Mesendoderm (in vitro differentiated cells): ENCODE data around the gene VSNL1.
A peak's percentile ranks its signal among the peaks of the same experiment; 100 is the strongest.

ENCODE experiments used
- DNase-seq: peaks from one replicate; pipeline ENCODE4 v3.0.0; 2013
- H2AK5ac ChIP-seq: 2 replicates; pipeline ENCODE4 v1.6.1; 2013; ENCODE audit warnings: low read length, inconsistent platforms
- H2BK120ac ChIP-seq: 2 replicates; pipeline ENCODE4 v1.6.1; 2013; ENCODE audit warnings: low read depth, mild to moderate bottlenecking, low read length, moderate library complexity, mixed read lengths
- H2BK15ac ChIP-seq: replicated peaks from 2 replicates; pipeline ENCODE4 v1.6.1; 2013; ENCODE audit warnings: low read depth, mild to moderate bottlenecking, moderate library complexity
- H2BK5ac ChIP-seq: 2 replicates; pipeline ENCODE4 v1.6.1; 2013; ENCODE audit warnings: low read length, inconsistent platforms
- H3K18ac ChIP-seq: 2 replicates; pipeline ENCODE4 v1.6.1; 2013; ENCODE audit warnings: mild to moderate bottlenecking, low read length, mixed read lengths
- H3K23ac ChIP-seq: one replicate; pipeline ENCODE4 v1.6.1; 2013; ENCODE audit warnings: low read length
- H3K27ac ChIP-seq: 2 replicates; pipeline ENCODE4 v1.5.1; 2013; ENCODE audit warnings: low read depth, mild to moderate bottlenecking, inconsistent platforms, low read length, moderate library complexity
- H3K27me3 ChIP-seq: 2 replicates; pipeline ENCODE4 v1.6.1; 2013; ENCODE audit warnings: low read length, control low read depth, mild to moderate bottlenecking, inconsistent platforms; ENCODE audit not compliant: insufficient read depth, poor library complexity
- H3K36me3 ChIP-seq: 2 replicates; pipeline ENCODE4 v1.6.1; 2013; ENCODE audit warnings: low read length, inconsistent platforms; ENCODE audit not compliant: control insufficient read depth, insufficient read depth
- H3K4ac ChIP-seq: one replicate; pipeline ENCODE4 v1.6.1; 2013; ENCODE audit warnings: low read depth, mild to moderate bottlenecking, low read length, moderate library complexity
- H3K4me1 ChIP-seq: 2 replicates; pipeline ENCODE4 v1.6.1; 2013; ENCODE audit warnings: low read depth, low read length, inconsistent platforms; ENCODE audit not compliant: control insufficient read depth
- H3K4me2 ChIP-seq: 2 replicates; pipeline ENCODE4 v1.6.1; 2013; ENCODE audit warnings: low read length
- H3K4me3 ChIP-seq: 2 replicates; pipeline ENCODE4 v1.5.1; 2013; ENCODE audit warnings: mild to moderate bottlenecking, low read length
- H3K56ac ChIP-seq: one replicate; pipeline ENCODE4 v1.6.1; 2013; ENCODE audit warnings: low read length
- H3K79me1 ChIP-seq: 2 replicates; pipeline ENCODE4 v1.6.1; 2013; ENCODE audit warnings: low read length, inconsistent platforms
- H3K79me2 ChIP-seq: 2 replicates; pipeline ENCODE4 v1.6.1; 2013; ENCODE audit warnings: mild to moderate bottlenecking, low read length; ENCODE audit not compliant: control insufficient read depth, insufficient read depth
- H3K9ac ChIP-seq: 2 replicates; pipeline ENCODE4 v1.6.1; 2013; ENCODE audit warnings: low read length, inconsistent platforms
- H4K5ac ChIP-seq: one replicate; pipeline ENCODE4 v1.6.1; 2013; ENCODE audit warnings: low read length
- H4K8ac ChIP-seq: one replicate; pipeline ENCODE4 v1.6.1; 2013; ENCODE audit warnings: low read depth, mild to moderate bottlenecking, control low read depth, low read length, moderate library complexity
- WGBS: extraction: QIAGEN DNeasy Blood & Tissue Kit; methylation state at CpG from one replicate; pipeline ENCODE4 v1.1.7; 2013; ENCODE audit warnings: low lambda C conversion rate, missing lambda C conversion rate; ENCODE audit not compliant: insufficient coverage; ENCODE audit errors: extremely low coverage; 5-methylcytosine and 5-hydroxymethylcytosine counted together

The VSNL1 gene

GRCh38 chr2:17522303-17522702 lies 18.2 kb upstream of the VSNL1 start:
- Histone ChIP-seq H3K4me3 (no peak overlapping the region), H3K36me3 (no peaks in the 10 kb centered on the region), H3K18ac (no peak overlapping the region), H2BK15ac (no peak overlapping the region), H3K4me1 (peaks cover 2% of the 10 kb centered on the region), H3K79me2 (no peaks in the 10 kb centered on the region), H3K79me1 (no peaks in the 10 kb centered on the region), H4K5ac (no peak overlapping the region), H3K23ac (no peak overlapping the region), H3K27me3 (no peaks in the 10 kb centered on the region), H3K4me2 (no peak overlapping the region), H3K27ac (no peak overlapping the region), H4K8ac (no peak overlapping the region), H3K9ac (no peak overlapping the region), H2AK5ac (no peak overlapping the region), H2BK5ac (no peak overlapping the region), H3K56ac (no peak overlapping the region), H3K4ac (no peak overlapping the region), H2BK120ac (no peak overlapping the region)
- no peak for DNase-seq
- WGBS, result no CpG with 5 or more reads among the region's 6 CpGs

- H3K23ac ChIP-seq, result no peak overlapping the region
- DNase-seq, result no peak
- no peaks in the 10 kb centered on the region for H3K36me3 ChIP-seq
- no peaks in the 10 kb centered on the region for H3K4me1 ChIP-seq
- H3K56ac ChIP-seq, result no peak overlapping the region
- H3K79me1 ChIP-seq, result no peaks in the 10 kb centered on the region
- no peak overlapping the region for H3K27ac ChIP-seq
- H2BK5ac ChIP-seq, result no peak overlapping the region
- H3K18ac ChIP-seq, result no peak overlapping the region
- no peak overlapping the region for H3K9ac ChIP-seq
- H2BK120ac ChIP-seq, result no peak overlapping the region
- H3K4ac ChIP-seq, result no peak overlapping the region
- no peaks in the 10 kb centered on the region for H3K79me2 ChIP-seq
- H3K4me2 ChIP-seq, result no peak overlapping the region
- no peak overlapping the region for H3K4me3 ChIP-seq
- H4K5ac ChIP-seq, result no peak overlapping the region
- no peak overlapping the region for H2AK5ac ChIP-seq
- no CpG with 5 or more reads among the region's 2 CpGs for WGBS
- no peak overlapping the region for H2BK15ac ChIP-seq
- no peaks in the 10 kb centered on the region for H3K27me3 ChIP-seq
- no peak overlapping the region for H4K8ac ChIP-seq
Measured at GRCh38 chr2:17529771-17530170, 10.7 kb upstream of the VSNL1 start.

GRCh38 chr2:17533546-17533945 lies 7.0 kb upstream of the VSNL1 start:
- H3K18ac ChIP-seq, result no peak overlapping the region
- no peak overlapping the region for H4K8ac ChIP-seq
- H3K79me2 ChIP-seq, result no peaks in the 10 kb centered on the region
- WGBS, result no CpG with 5 or more reads among the region's 2 CpGs
- no peak for DNase-seq
- H3K79me1 ChIP-seq, result no peaks in the 10 kb centered on the region
- H3K27ac ChIP-seq, result no peak overlapping the region
- no peak overlapping the region for H2BK120ac ChIP-seq
- H3K4me3 ChIP-seq, result no peak overlapping the region
- H3K27me3 ChIP-seq, result no peaks in the 10 kb centered on the region
- no peak overlapping the region for H2BK5ac ChIP-seq
- no peak overlapping the region for H3K9ac ChIP-seq
- no peak overlapping the region for H2AK5ac ChIP-seq
- H3K23ac ChIP-seq, result no peak overlapping the region
- H3K4me1 ChIP-seq, result no peaks in the 10 kb centered on the region
- H3K56ac ChIP-seq, result no peak overlapping the region
- H3K36me3 ChIP-seq, result no peaks in the 10 kb centered on the region
- H4K5ac ChIP-seq, result no peak overlapping the region
- H3K4me2 ChIP-seq, result no peak overlapping the region
- no peak overlapping the region for H2BK15ac ChIP-seq
- H3K4ac ChIP-seq, result no peak overlapping the region

- DNase-seq, result no peak
- WGBS, result no CpG with 5 or more reads among the region's 2 CpGs
- no peaks in the 10 kb centered on the region for H3K27me3 ChIP-seq
Measured at GRCh38 chr2:17536416-17536815, 4.1 kb upstream of the VSNL1 start.

GRCh38 chr2:17538022-17538843 lies 2.3 kb upstream of the VSNL1 start:
- no peak overlapping the region for H2BK15ac ChIP-seq
- peak overlapping the region; percentile 82 for H3K9ac ChIP-seq
- H3K23ac ChIP-seq, result no peak overlapping the region
- H2BK5ac ChIP-seq, result no peak overlapping the region
- peak overlapping the region; percentile 12 for H3K18ac ChIP-seq
- H3K36me3 ChIP-seq, result no peaks in the 10 kb centered on the region
- peak overlapping the region; percentile 12 for H3K4me3 ChIP-seq
- H4K8ac ChIP-seq, result no peak overlapping the region
- H3K56ac ChIP-seq, result peak overlapping the region; percentile 91
- H3K27me3 ChIP-seq, result no peaks in the 10 kb centered on the region
- H2BK120ac ChIP-seq, result no peak overlapping the region
- peaks cover 5% of the 10 kb centered on the region for H3K4me1 ChIP-seq
- no peak overlapping the region for H4K5ac ChIP-seq
- WGBS, result no CpG with 5 or more reads among the region's 30 CpGs
- peak overlapping the region; percentile 97 for H3K4me2 ChIP-seq
- peak; percentile 61 for DNase-seq
- H3K27ac ChIP-seq, result no peak overlapping the region
- H2AK5ac ChIP-seq, result no peak overlapping the region
- no peak overlapping the region for H3K4ac ChIP-seq
- no peaks in the 10 kb centered on the region for H3K79me1 ChIP-seq
- H3K79me2 ChIP-seq, result peaks cover 12% of the 10 kb centered on the region

More at GRCh38 chr2:17536416-17536815, 4.1 kb upstream of the VSNL1 start:
- Histone ChIP-seq H2AK5ac (no peak overlapping the region), H2BK15ac (no peak overlapping the region), H4K8ac (no peak overlapping the region), H2BK5ac (no peak overlapping the region), H3K36me3 (no peaks in the 10 kb centered on the region), H3K56ac (no peak overlapping the region), H3K9ac (no peak overlapping the region), H3K79me2 (peaks cover 4% of the 10 kb centered on the region), H3K18ac (no peak overlapping the region), H3K4me1 (no peaks in the 10 kb centered on the region), H3K23ac (no peak overlapping the region), H4K5ac (no peak overlapping the region), H3K79me1 (no peaks in the 10 kb centered on the region), H2BK120ac (no peak overlapping the region), H3K4ac (no peak overlapping the region), H3K4me2 (no peak overlapping the region), H3K4me3 (no peak overlapping the region), H3K27ac (no peak overlapping the region)
